ENCODE data around the gene ACTMAP. TPM values are rescaled to one million over a fixed set of nuclear protein-coding genes. Genes with fewer than 3 reads are reported as not detected.

Gene ACTMAP
- total and polyA plus RNA-seq, 2 of the 13 experiments (the other 11 are each of a cell fraction or from before 2014, with no cell fraction given) = 2.2 to 7.9 TPM

- TF ChIP-seq RNF219 (CRISPR knock-in tag; IDR thresholded peaks at IDR 0.05) = no peak
- no peak for TF ChIP-seq ZFP82 (CRISPR knock-in tag; IDR thresholded peaks at IDR 0.05; ENCODE audit: borderline replicate concordance)
- no peak for TF ChIP-seq HOXD1 (CRISPR knock-in tag; IDR thresholded peaks at IDR 0.05)
- TF ChIP-seq ZNF235 (CRISPR knock-in tag; IDR thresholded peaks at IDR 0.05; ENCODE audit: borderline replicate concordance) = 0 out of 2 replicates have a peak, but pooled peaks have one; percentile 55
- TF ChIP-seq POLR2A (IDR thresholded peaks at IDR 0.05; ENCODE audit: insufficient read depth in 1 of 2, low read depth in 2 of 2, low read length in 2 of 2) = peak; percentile 64 to 73; a peak in 3 of 4 replicates
- peak; percentile 70 for TF ChIP-seq ZNF574 (CRISPR knock-in tag; IDR thresholded peaks at IDR 0.05)
- TF ChIP-seq ZNF83 (CRISPR knock-in tag; IDR thresholded peaks at IDR 0.05; ENCODE audit: borderline replicate concordance) = no peak
- no peak for TF ChIP-seq FOXK1 (CRISPR knock-in tag; IDR thresholded peaks at IDR 0.05; ENCODE audit: borderline replicate concordance, low read depth)
- no peak for TF ChIP-seq SAFB2 (CRISPR knock-in tag; IDR thresholded peaks at IDR 0.05; ENCODE audit: borderline replicate concordance, low read depth)
- no peak for TF ChIP-seq ZNF230 (CRISPR knock-in tag; IDR thresholded peaks at IDR 0.05)
- no peak for TF ChIP-seq SNAI1 (CRISPR knock-in tag; IDR thresholded peaks at IDR 0.05; ENCODE audit: borderline replicate concordance)
- no peak for TF ChIP-seq ZKSCAN1 (IDR thresholded peaks at IDR 0.05; ENCODE audit: low read length)
- TF ChIP-seq SMARCC2 (IDR thresholded peaks at IDR 0.05) = no peak
- TF ChIP-seq NCOA2 (CRISPR knock-in tag; IDR thresholded peaks at IDR 0.05) = no peak
- TF ChIP-seq SSRP1 (CRISPR knock-in tag; IDR thresholded peaks at IDR 0.05) = no peak
- no peak for TF ChIP-seq IRX3 (CRISPR knock-in tag; IDR thresholded peaks at IDR 0.05; ENCODE audit: borderline replicate concordance, low read depth)
- TF ChIP-seq ZNF569 (CRISPR knock-in tag; IDR thresholded peaks at IDR 0.05; ENCODE audit: borderline replicate concordance) = no peak
- TF ChIP-seq ZSCAN25 (CRISPR knock-in tag; IDR thresholded peaks at IDR 0.05) = no peak
- TF ChIP-seq POLR2AphosphoS5 (IDR thresholded peaks at IDR 0.05; ENCODE audit: low read depth, low read length) = peak; percentile 58
- TF ChIP-seq SNRNP70 (IDR thresholded peaks at IDR 0.05; ENCODE audit: low read depth, low read length) = no peak
- no peak for TF ChIP-seq ZNF468 (CRISPR knock-in tag; IDR thresholded peaks at IDR 0.05)
- no peak for TF ChIP-seq ZNF24 (IDR thresholded peaks at IDR 0.05)
- peak; percentile 27; the same call in 1 of the 2 replicates for TF ChIP-seq ZNF768 (CRISPR knock-in tag; IDR thresholded peaks at IDR 0.05)
- no peak for TF ChIP-seq ZNF512B (CRISPR knock-in tag; IDR thresholded peaks at IDR 0.05; ENCODE audit: borderline replicate concordance)
Observed at GRCh38 chr19:40716482-40717324, 33.6 kb downstream of the ACTMAP start, which contains the start of the genes COQ8B and ITPKC (continued).
